ENCODE results near the gene OSBPL1A.

- TF ChIP-seq POLR2A (IDR thresholded peaks at IDR 0.05) (no peak), CTCF (IDR thresholded peaks at IDR 0.05) (no peak), POLR2AphosphoS5 (IDR thresholded peaks at IDR 0.05) (peak in 2 of 3 donors; percentile 29 to 66), EP300 (IDR thresholded peaks at IDR 0.05; ENCODE audit: low read depth) (no peak)
These were observed 195.6 kb downstream of the OSBPL1A start for GRCh38 chr18:24201699-24202687.

Measured in transverse colon (tissue), 4 donors.